WERI-Rb-1 (cell line): ENCODE measurements around the gene FAM78A.

Experiments used
- DNase-seq: peaks from one replicate; pipeline ENCODE4 v3.0.0-alpha.2; 2020
- H3K27ac ChIP-seq: fragments of 250-450 bp; sonication (Bioruptor Pico); 2 replicates; pipeline ENCODE4 v1.5.1; 2020; ENCODE audit warnings: mild to moderate bottlenecking, moderate library complexity
- H3K27me3 ChIP-seq: fragments of 250-450 bp; sonication (Bioruptor Pico); 2 replicates; pipeline ENCODE4 v1.5.1; 2021; ENCODE audit warnings: mild to moderate bottlenecking, low read depth, moderate library complexity; ENCODE audit not compliant: insufficient read depth, severe bottlenecking
- H3K36me3 ChIP-seq: fragments of 250-450 bp; sonication (Bioruptor Pico); 2 replicates; pipeline ENCODE4 v1.5.1; 2020; ENCODE audit warnings: mild to moderate bottlenecking, moderate library complexity
- H3K4me3 ChIP-seq: 2 replicates; pipeline ENCODE4 v1.5.1; 2011; ENCODE audit warnings: low read depth, mild to moderate bottlenecking, control low read depth, low read length
- H3K9me3 ChIP-seq: fragments of 250-450 bp; sonication (Bioruptor Pico); 2 replicates; pipeline ENCODE4 v1.5.1; 2021; ENCODE audit warnings: mild to moderate bottlenecking, moderate library complexity; ENCODE audit not compliant: severe bottlenecking
- CTCF ChIP-seq: IDR thresholded peaks from 2 replicates; pipeline ENCODE4 v1.5.1; 2011; ENCODE audit warnings: low read depth, mild to moderate bottlenecking, control low read depth, inconsistent platforms, low read length

The FAM78A gene

GRCh38 chr9:131236761-131237160 lies 39.5 kb downstream of the FAM78A start:
- no peak for TF ChIP-seq CTCF
- H3K27ac ChIP-seq = no peak overlapping the region

GRCh38 chr9:131236161-131236560 lies 40.1 kb downstream of the FAM78A start:
- peaks cover 48% of the 10 kb centered on the region for H3K36me3 ChIP-seq
- no peak for DNase-seq
- H3K9me3 ChIP-seq = no peaks in the 10 kb centered on the region
- TF ChIP-seq CTCF = no peak
- H3K27me3 ChIP-seq = no peaks in the 10 kb centered on the region
- no peak overlapping the region for H3K27ac ChIP-seq
- no peak overlapping the region for H3K4me3 ChIP-seq

More at GRCh38 chr9:131236761-131237160, 39.5 kb downstream of the FAM78A start:
- Histone ChIP-seq H3K9me3 (no peaks in the 10 kb centered on the region), H3K4me3 (no peak overlapping the region), H3K27me3 (no peaks in the 10 kb centered on the region), H3K36me3 (peaks cover 44% of the 10 kb centered on the region)
- no peak for DNase-seq

GRCh38 chr9:131235480-131235851 lies 40.8 kb downstream of the FAM78A start:
- TF ChIP-seq CTCF = no peak
- no peaks in the 10 kb centered on the region for H3K9me3 ChIP-seq
- H3K27ac ChIP-seq = peak overlapping the region; percentile 26
- H3K4me3 ChIP-seq = no peak overlapping the region
- DNase-seq = no peak
- H3K27me3 ChIP-seq = no peaks in the 10 kb centered on the region
- peaks cover 55% of the 10 kb centered on the region for H3K36me3 ChIP-seq

GRCh38 chr9:131234799-131235479 lies 41.4 kb downstream of the FAM78A start:
- no peaks in the 10 kb centered on the region for H3K9me3 ChIP-seq
- no peaks in the 10 kb centered on the region for H3K27me3 ChIP-seq
- peaks cover 58% of the 10 kb centered on the region for H3K36me3 ChIP-seq
- no peak overlapping the region for H3K4me3 ChIP-seq
- peak overlapping the region; percentile 26 for H3K27ac ChIP-seq
- TF ChIP-seq CTCF = no peak
- DNase-seq = no peak

GRCh38 chr9:131233995-131234394 lies 42.3 kb downstream of the FAM78A start:
- Histone ChIP-seq H3K27me3 (no peaks in the 10 kb centered on the region), H3K36me3 (peaks cover 59% of the 10 kb centered on the region), H3K9me3 (no peaks in the 10 kb centered on the region), H3K27ac (no peak overlapping the region), H3K4me3 (no peak overlapping the region)
- DNase-seq = no peak
- no peak for TF ChIP-seq CTCF

- no peak overlapping the region for H3K4me3 ChIP-seq
- DNase-seq = no peak
- no peaks in the 10 kb centered on the region for H3K9me3 ChIP-seq
- TF ChIP-seq CTCF = no peak
- H3K27ac ChIP-seq = no peak overlapping the region
- peaks cover 63% of the 10 kb centered on the region for H3K36me3 ChIP-seq
- H3K27me3 ChIP-seq = no peaks in the 10 kb centered on the region
These were observed 42.8 kb downstream of the FAM78A start for GRCh38 chr9:131233556-131233955.
